ENCODE measurements around the gene ALAS1. TPM values are rescaled to one million over a fixed set of nuclear protein-coding genes. Genes with fewer than 3 reads are reported as not detected.

ALAS1 gene
- total and polyA plus RNA-seq, 2 of the 13 experiments (the other 11 are each of a cell fraction or from before 2014, with no cell fraction given) = 36.0 to 43.2 TPM

- TF ChIP-seq ZNF691 (CRISPR knock-in tag; IDR thresholded peaks at IDR 0.05; ENCODE audit: borderline replicate concordance, low read depth) (no peak), RBFOX2 (IDR thresholded peaks at IDR 0.05; ENCODE audit: low read depth, low read length) (peak; percentile 60), ZBTB25 (CRISPR knock-in tag; IDR thresholded peaks at IDR 0.05) (no peak), KDM3A (CRISPR knock-in tag; IDR thresholded peaks at IDR 0.05; ENCODE audit: low read depth) (peak; percentile 83; the same call in 1 of the 2 replicates), RAD51 (IDR thresholded peaks at IDR 0.05; ENCODE audit: borderline replicate concordance) (no peak), IRF1 (CRISPR knock-in tag; IDR thresholded peaks at IDR 0.05; ENCODE audit: low read depth) (no peak), RBM22 (optimal IDR thresholded peaks at IDR 0.05; ENCODE audit: low read length) (no peak), FOXO1 (CRISPR knock-in tag; IDR thresholded peaks at IDR 0.05) (0 out of 2 replicates have a peak, but pooled peaks have one; percentile 20), MYC (CRISPR knock-in tag; IDR thresholded peaks at IDR 0.05; ENCODE audit: borderline replicate concordance) (no peak; the same call in 1 of the 2 replicates), ZNF569 (CRISPR knock-in tag; IDR thresholded peaks at IDR 0.05; ENCODE audit: borderline replicate concordance) (no peak), HNF4G (IDR thresholded peaks at IDR 0.05; ENCODE audit: borderline replicate concordance, low read depth, low read length) (no peak), HNF4G (CRISPR knock-in tag; IDR thresholded peaks at IDR 0.05; ENCODE audit: borderline replicate concordance, low read depth) (no peak), ZFP36L1 (CRISPR knock-in tag; IDR thresholded peaks at IDR 0.05) (no peak), ZNF619 (CRISPR knock-in tag; IDR thresholded peaks at IDR 0.05) (no peak), ZNF546 (CRISPR knock-in tag; conservative IDR thresholded peaks at IDR 0.05) (no peak), ZNF580 (CRISPR knock-in tag; IDR thresholded peaks at IDR 0.05; ENCODE audit: borderline replicate concordance, low read depth) (no peak), ZNF12 (CRISPR knock-in tag; IDR thresholded peaks at IDR 0.05) (no peak), SNRNP70 (IDR thresholded peaks at IDR 0.05; ENCODE audit: low read depth, low read length) (no peak), MED1 (CRISPR knock-in tag; IDR thresholded peaks at IDR 0.05) (0 out of 2 replicates have a peak, but pooled peaks have one; percentile 30), GTF2F1 (IDR thresholded peaks at IDR 0.05; ENCODE audit: low read length) (no peak), TCF7 (IDR thresholded peaks at IDR 0.05; ENCODE audit: low read depth) (no peak)
- TF ChIP-seq, protein P1, sequence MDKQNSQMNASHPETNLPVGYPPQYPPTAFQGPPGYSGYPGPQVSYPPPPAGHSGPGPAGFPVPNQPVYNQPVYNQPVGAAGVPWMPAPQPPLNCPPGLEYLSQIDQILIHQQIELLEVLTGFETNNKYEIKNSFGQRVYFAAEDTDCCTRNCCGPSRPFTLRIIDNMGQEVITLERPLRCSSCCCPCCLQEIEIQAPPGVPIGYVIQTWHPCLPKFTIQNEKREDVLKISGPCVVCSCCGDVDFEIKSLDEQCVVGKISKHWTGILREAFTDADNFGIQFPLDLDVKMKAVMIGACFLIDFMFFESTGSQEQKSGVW (CRISPR knock-in tag; IDR thresholded peaks at IDR 0.05; ENCODE audit: borderline replicate concordance) = no peak
- TF ChIP-seq, protein P2, sequence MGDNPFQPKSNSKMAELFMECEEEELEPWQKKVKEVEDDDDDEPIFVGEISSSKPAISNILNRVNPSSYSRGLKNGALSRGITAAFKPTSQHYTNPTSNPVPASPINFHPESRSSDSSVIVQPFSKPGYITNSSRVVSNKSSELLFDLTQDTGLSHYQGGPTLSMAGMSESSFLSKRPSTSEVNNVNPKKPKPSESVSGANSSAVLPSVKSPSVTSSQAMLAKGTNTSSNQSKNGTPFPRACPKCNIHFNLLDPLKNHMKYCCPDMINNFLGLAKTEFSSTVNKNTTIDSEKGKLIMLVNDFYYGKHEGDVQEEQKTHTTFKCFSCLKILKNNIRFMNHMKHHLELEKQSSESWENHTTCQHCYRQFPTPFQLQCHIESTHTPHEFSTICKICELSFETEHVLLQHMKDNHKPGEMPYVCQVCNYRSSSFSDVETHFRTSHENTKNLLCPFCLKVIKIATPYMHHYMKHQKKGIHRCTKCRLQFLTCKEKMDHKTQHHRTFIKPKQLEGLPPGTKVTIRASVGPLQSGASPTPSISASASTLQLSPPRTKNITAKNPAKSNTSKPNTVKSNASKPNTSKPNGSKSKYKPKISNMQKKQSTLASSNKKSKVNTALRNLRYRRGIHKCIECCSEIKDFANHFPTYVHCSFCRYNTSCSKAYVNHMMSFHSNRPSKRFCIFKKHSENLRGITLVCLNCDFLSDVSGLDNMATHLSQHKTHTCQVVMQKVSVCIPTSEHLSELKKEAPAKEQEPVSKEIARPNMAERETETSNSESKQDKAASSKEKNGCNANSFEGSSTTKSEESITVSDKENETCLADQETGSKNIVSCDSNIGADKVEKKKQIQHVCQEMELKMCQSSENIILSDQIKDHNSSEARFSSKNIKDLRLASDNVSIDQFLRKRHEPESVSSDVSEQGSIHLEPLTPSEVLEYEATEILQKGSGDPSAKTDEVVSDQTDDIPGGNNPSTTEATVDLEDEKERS (CRISPR knock-in tag; IDR thresholded peaks at IDR 0.05) = 0 out of 2 replicates have a peak, but pooled peaks have one; percentile 28
Measured at GRCh38 chr3:52231502-52232278, 33.7 kb downstream of the ALAS1 start (continued).

Measured in HepG2 (cell line).